ENCODE data around the gene SV2C.

DNA sequence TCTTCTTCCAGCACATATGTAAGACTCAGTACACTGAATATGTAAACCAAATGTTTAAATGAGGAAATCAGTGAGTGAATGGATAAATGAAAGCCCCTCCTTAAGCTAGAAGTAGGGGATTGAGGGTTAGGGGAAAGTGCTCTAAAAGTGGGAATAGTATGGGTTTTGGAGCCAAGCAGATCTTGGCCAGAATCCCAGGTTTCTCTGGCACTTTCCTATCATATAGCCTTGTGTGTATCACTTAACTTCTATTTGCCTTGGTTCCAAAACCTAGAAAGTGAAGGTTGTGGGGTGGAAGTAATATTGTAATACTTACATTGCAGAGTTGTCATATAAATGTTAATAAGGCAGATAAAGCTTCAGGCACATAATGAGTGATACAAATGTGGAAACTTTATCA, 45.0 kb upstream of the SV2C start:
- no peak for TF ChIP-seq EZH2 (IDR thresholded peaks at IDR 0.05; ENCODE audit: borderline replicate concordance, low read depth, low read length, severe bottlenecking)
- TF ChIP-seq, protein P1, sequence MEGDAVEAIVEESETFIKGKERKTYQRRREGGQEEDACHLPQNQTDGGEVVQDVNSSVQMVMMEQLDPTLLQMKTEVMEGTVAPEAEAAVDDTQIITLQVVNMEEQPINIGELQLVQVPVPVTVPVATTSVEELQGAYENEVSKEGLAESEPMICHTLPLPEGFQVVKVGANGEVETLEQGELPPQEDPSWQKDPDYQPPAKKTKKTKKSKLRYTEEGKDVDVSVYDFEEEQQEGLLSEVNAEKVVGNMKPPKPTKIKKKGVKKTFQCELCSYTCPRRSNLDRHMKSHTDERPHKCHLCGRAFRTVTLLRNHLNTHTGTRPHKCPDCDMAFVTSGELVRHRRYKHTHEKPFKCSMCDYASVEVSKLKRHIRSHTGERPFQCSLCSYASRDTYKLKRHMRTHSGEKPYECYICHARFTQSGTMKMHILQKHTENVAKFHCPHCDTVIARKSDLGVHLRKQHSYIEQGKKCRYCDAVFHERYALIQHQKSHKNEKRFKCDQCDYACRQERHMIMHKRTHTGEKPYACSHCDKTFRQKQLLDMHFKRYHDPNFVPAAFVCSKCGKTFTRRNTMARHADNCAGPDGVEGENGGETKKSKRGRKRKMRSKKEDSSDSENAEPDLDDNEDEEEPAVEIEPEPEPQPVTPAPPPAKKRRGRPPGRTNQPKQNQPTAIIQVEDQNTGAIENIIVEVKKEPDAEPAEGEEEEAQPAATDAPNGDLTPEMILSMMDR (IDR thresholded peaks at IDR 0.05; ENCODE audit: borderline replicate concordance, extremely low read depth, low read length, poor library complexity, severe bottlenecking): no peak
